Esophagus (tissue), 2 donors: ENCODE results near the gene FGGY. TPM values are rescaled to one million over a fixed set of nuclear protein-coding genes. Genes with fewer than 3 reads are reported as not detected.

Experiments
- H3K27ac ChIP-seq, 2 donors: one replicate each; pipeline ENCODE4 v1.5.1; 2013; ENCODE audit warnings: low read depth in 2 of 2, mild to moderate bottlenecking in 2 of 2, inconsistent platforms in 1 of 2, low read length in 1 of 2, moderate library complexity in 1 of 2
- H3K27me3 ChIP-seq, 2 donors: one replicate each; pipeline ENCODE4 v1.6.1; 2013; ENCODE audit warnings: low read length in 2 of 2, control low read depth in 1 of 2, mild to moderate bottlenecking in 1 of 2; ENCODE audit not compliant: insufficient read depth in 2 of 2, control insufficient read depth in 1 of 2
- H3K36me3 ChIP-seq, 2 donors: one replicate each; pipeline ENCODE4 v1.6.1; 2013; ENCODE audit warnings: low read length in 1 of 2; ENCODE audit not compliant: control insufficient read depth in 2 of 2, insufficient read depth in 2 of 2
- H3K4me1 ChIP-seq, 2 donors: one replicate each; pipeline ENCODE4 v1.6.1; 2013; ENCODE audit warnings: low read length in 1 of 2; ENCODE audit not compliant: control insufficient read depth in 2 of 2, insufficient read depth in 2 of 2
- H3K4me3 ChIP-seq, 2 donors: one replicate each; pipeline ENCODE4 v1.5.1; 2013; ENCODE audit warnings: low read length in 2 of 2, mild to moderate bottlenecking in 2 of 2, low read depth in 1 of 2, moderate library complexity in 1 of 2
- H3K9me3 ChIP-seq, 2 donors: one replicate each; pipeline ENCODE4 v1.6.1; 2013; ENCODE audit warnings: mild to moderate bottlenecking in 2 of 2, low read depth in 1 of 2, low read length in 1 of 2, moderate library complexity in 1 of 2; ENCODE audit not compliant: control insufficient read depth in 2 of 2, insufficient read depth in 1 of 2
- WGBS, 2 donors: extraction: QIAGEN DNeasy Blood & Tissue Kit; methylation state at CpG; one replicate each; pipeline ENCODE4 v1.1.7; 2013; 5-methylcytosine and 5-hydroxymethylcytosine counted together
- polyA plus RNA-seq, 2 donors: library from polyadenylated mRNA; stranded (reverse); fragments of 200-250 nt; gene quantifications; one replicate each; pipeline ENCODE4 v1.2.3, GENCODE V29; 2013
- donor health status: healthy with polysubstance abuse.
- donor health status: Bipolar disorder and iron deficiency.

Gene FGGY
- polyA plus RNA-seq, 2 donors = 2.4 to 4.4 TPM

DNA sequence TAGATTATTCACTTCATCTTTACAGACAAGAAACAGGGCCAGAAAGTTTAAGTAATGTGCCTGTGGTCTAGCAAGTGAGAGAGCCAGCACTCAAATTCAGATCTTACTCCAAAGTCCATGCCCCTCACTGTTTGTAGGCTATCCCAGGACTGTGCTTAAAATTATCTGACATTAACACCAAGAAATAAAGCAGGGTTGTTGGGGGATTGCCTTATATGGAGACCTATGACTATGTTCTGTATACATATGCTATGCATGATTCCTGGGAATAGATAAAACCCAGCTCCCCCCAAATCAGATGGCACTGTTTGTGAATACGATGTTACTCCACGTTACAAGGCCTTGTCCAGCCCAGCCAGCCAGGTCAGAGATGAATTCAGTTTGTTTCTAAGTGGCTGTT, 386.3 kb downstream of the FGGY start:
- Histone ChIP-seq H3K27me3 (no peaks in the 10 kb centered on the region), H3K36me3 (no peaks in the 10 kb centered on the region), H3K4me3 (no peak overlapping the region), H3K9me3 (no peaks in the 10 kb centered on the region), H3K4me1 (peaks cover 0 to 8% of the 10 kb centered on the region in 2 donors), H3K27ac (no peak overlapping the region)
- WGBS, 2 donors = 88 to 89% methylated on average over 2 of the region's 2 CpGs

DNA sequence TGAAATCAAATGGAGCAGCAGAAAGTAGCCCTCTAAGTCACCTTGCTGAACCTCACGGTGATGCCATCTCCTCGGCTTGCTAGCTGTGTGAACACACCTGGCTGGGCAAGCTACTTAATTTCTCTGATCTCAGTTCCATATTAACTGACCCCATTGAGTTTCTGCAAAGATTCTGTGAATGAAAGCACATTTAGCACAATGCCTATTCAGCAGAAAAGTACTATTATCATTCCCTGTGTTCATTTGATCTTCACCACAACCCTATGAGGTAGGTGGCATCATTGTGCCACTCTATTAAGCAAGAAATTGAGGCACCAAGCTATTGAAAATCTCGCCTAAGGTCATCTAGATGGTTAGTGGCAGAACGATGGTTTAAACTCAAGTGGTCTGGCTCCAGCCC, 387.8 kb downstream of the FGGY start:
- 94% methylated on average over 4 of the region's 4 CpGs for WGBS, 2 donors
- no peaks in the 10 kb centered on the region for H3K36me3 ChIP-seq
- H3K4me1 ChIP-seq = peaks cover 0 to 8% of the 10 kb centered on the region in 2 donors
- no peaks in the 10 kb centered on the region for H3K9me3 ChIP-seq
- peak overlapping the region; percentile 59 to 65 for H3K27ac ChIP-seq
- H3K4me3 ChIP-seq = no peak overlapping the region
- H3K27me3 ChIP-seq = no peaks in the 10 kb centered on the region

DNA sequence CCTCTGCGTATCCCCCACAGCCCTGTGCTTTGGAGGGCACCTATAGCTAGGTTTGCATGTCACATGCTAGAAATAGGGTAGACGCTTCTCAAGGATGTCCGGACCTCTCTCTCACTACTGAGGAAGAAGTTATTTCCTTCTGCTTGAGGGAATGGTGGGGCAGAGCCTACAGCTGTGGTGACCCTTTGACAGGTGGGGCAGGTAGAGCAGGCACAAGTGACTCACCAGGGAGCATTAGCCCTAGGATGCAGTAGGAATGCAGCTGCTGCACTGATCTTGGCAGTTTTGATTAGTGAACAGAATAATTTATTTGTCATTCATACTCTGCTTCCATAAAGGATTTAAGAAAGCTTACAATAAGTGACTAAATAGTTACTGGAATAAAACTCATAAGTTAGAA, 388.2 kb downstream of the FGGY start:
- Histone ChIP-seq H3K4me3 (no peak overlapping the region), H3K36me3 (no peaks in the 10 kb centered on the region), H3K4me1 (peaks cover 0 to 8% of the 10 kb centered on the region in 2 donors), H3K27me3 (no peaks in the 10 kb centered on the region), H3K9me3 (no peaks in the 10 kb centered on the region), H3K27ac (peak overlapping the region; percentile 59 to 65)
- 86 to 95% methylated on average over 3 of the region's 3 CpGs for WGBS, 2 donors

DNA sequence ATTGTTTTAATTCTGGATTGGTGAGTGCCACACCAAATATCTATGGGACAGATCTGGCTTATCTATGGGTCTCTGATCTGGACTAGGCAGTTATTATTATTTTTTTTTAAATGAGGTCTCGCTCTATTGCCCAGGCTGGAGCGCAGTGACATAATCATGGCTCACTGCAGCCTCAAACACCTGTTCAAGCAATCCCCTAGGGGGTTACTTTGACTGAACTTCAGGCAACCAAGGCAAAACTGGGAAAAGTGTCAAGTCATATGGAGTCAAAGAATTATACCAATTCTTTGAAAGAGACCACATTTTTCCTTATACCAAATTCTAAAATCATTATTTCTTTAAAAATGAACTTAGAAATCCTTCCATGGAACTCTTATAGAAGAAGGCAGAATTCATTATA, 388.8 kb downstream of the FGGY start:
- 74 to 92% methylated on average over 2 of the region's 2 CpGs for WGBS, 2 donors
- no peak overlapping the region for H3K27ac ChIP-seq
- no peak overlapping the region for H3K4me3 ChIP-seq
- H3K9me3 ChIP-seq = no peaks in the 10 kb centered on the region
- H3K36me3 ChIP-seq = no peaks in the 10 kb centered on the region
- peaks cover 0 to 8% of the 10 kb centered on the region in 2 donors for H3K4me1 ChIP-seq
- H3K27me3 ChIP-seq = no peaks in the 10 kb centered on the region

DNA sequence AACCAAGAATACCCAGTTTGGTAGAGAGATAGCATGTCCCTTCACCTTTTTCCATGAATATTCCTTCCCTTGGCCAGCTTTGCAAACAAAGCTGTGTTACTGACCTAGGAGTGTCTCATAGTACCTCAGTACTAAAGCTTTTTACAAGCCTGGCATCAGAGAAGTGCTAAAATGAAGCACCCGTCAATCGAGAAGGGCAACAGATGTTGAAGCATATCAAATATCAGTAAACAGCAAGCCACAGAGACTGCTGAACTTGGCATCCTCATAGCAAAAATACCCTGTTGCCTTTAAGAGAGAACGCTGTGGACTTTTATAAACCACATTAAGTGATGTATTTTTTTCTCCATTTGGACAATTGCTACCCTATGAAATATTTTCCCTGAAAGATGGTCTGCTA, 389.3 kb downstream of the FGGY start:
- H3K4me1 ChIP-seq = peaks cover 0 to 8% of the 10 kb centered on the region in 2 donors
- no peaks in the 10 kb centered on the region for H3K36me3 ChIP-seq
- no peak overlapping the region for H3K27ac ChIP-seq
- H3K4me3 ChIP-seq = no peak overlapping the region
- WGBS, 2 donors = 76% methylated on average over 3 of the region's 3 CpGs
- no peaks in the 10 kb centered on the region for H3K27me3 ChIP-seq
- H3K9me3 ChIP-seq = no peaks in the 10 kb centered on the region

DNA sequence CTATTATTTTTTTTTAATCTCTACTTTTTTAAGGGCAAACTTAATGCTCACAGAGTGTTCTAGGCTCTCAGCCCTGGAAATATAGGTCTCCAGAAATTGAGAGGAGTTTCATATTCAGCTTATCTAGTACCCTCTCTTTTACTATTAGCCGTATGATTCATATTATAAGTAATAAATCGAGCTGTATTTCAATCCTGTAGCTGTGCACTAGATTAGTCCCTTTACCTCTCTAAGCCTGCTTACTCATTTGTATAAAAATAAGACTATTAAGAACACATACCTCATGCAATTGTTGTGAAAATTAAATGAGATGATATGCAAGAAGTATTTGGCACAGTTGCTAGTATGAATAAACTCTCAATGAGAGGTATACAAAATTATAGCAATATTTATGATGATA, 389.7 kb downstream of the FGGY start:
- Histone ChIP-seq H3K4me3 (no peak overlapping the region), H3K4me1 (peaks cover 0 to 8% of the 10 kb centered on the region in 2 donors)
- 58 to 61% methylated on average over 2 of the region's 2 CpGs for WGBS, 2 donors

DNA sequence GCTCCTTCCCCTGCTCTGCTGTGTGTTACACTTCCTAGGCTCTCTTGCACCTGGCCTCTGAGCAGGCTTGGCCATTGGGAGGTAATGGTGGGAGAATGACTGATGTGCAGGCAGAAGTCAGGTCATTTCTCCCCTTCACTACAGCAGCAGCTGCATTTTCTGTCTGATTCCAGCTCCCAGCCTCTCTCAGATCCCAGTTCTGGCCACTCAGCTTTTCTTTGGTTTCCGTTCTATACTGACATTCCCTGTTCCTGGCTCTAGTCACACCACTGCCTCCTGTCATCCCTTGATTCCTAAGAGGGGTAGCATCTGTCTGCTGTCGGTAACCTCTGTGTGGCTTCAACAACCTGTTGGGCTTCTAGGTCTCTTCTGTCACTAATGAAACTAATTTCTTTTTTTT, 390.2 kb downstream of the FGGY start:
- 85 to 94% methylated on average over 2 of the region's 2 CpGs for WGBS, 2 donors
- Histone ChIP-seq H3K9me3 (no peaks in the 10 kb centered on the region), H3K27me3 (no peaks in the 10 kb centered on the region), H3K27ac (peak overlapping the region in 1 of 2 donors; percentile 7), H3K4me1 (peaks cover 0 to 8% of the 10 kb centered on the region in 2 donors), H3K4me3 (no peak overlapping the region), H3K36me3 (no peaks in the 10 kb centered on the region)

More for the DNA sequence above, 389.7 kb downstream of the FGGY start:
- H3K27me3 ChIP-seq = no peaks in the 10 kb centered on the region
- H3K27ac ChIP-seq = no peak overlapping the region
- no peaks in the 10 kb centered on the region for H3K9me3 ChIP-seq
- H3K36me3 ChIP-seq = no peaks in the 10 kb centered on the region

DNA sequence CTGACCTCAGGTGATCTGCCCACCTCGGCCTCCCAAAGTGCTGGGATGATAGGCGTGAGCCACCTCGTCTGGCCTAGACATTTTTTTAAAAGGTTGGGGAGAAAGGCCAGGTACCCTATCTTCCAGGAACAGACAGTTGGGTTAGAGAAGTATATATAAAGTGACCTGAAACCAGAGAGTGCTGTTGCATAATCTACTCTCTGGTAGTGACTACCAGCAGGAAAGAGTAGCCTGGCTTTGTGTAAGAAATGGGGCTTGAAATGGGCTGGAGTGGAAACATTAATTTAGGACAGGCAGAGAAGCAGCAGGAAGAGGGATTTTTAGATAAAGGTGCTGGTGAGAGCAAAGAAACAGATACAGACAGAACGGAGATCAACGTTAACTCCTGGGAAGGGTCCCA, 392.1 kb downstream of the FGGY start:
- WGBS, 2 donors = 91 to 92% methylated on average over 5 of the region's 5 CpGs
- Histone ChIP-seq H3K9me3 (no peaks in the 10 kb centered on the region), H3K4me1 (peaks cover 0 to 6% of the 10 kb centered on the region in 2 donors), H3K4me3 (no peak overlapping the region), H3K27ac (no peak overlapping the region), H3K27me3 (no peaks in the 10 kb centered on the region), H3K36me3 (no peaks in the 10 kb centered on the region)

DNA sequence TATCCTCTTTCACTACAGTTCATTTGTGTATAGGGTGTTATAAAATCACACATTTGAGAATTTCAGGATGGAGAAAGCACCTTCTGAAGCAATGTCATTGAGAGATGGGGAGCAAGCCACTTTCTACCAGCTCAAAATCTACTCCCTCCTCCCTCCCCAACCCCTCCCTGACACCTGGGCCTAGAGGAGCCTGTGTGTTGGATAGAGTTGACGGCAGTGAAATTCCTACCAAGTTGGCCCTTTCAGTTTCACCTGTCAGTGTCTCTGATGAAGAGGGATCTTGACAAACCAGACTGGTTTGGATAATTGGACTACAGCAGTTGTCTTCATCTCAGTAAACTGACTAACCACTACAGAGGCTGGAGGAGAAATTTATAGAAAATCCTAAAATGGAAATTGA, 392.8 kb downstream of the FGGY start:
- H3K4me3 ChIP-seq = no peak overlapping the region
- 64 to 79% methylated on average over 1 of the region's 1 CpG for WGBS, 2 donors
- no peaks in the 10 kb centered on the region for H3K36me3 ChIP-seq
- peaks cover 0 to 6% of the 10 kb centered on the region in 2 donors for H3K4me1 ChIP-seq
- H3K9me3 ChIP-seq = no peaks in the 10 kb centered on the region
- H3K27me3 ChIP-seq = no peaks in the 10 kb centered on the region
- H3K27ac ChIP-seq = peak overlapping the region in 1 of 2 donors; percentile 15

DNA sequence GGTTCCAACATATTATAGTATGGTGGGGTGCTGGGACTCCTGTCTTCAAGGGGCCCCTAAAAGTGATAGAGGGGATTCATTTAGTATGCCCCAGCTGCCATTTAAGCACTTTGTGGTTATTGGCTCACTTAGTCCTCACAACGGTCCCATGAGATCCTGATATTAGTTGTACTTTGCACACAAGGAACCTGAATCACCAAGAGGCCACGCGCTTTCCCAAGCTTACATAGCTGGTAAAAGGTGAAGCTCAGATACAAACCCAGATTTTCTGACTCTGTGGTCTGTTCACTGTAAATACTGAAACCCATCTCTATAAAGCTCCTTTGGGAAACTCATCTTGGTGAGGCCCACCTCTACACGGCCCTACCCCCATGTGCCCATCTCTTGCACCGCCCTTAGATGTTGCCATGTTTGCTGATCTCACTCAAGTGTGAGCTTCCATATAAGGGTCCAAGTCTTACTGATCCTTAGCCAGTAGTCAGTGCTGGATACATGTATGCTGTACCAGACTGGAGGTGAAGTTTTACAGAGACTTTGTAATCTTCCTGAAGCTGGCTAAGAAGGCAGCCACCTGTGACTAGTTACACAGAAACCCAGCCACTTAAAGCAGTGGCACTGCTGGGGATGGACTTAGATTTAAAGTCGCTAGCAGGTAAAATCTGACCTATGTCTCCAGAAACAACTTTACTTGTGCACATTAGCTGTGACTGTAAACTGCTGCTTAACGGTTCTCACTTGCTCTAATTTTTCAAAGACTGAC, 393.5 kb downstream of the FGGY start:
- H3K9me3 ChIP-seq = no peaks in the 10 kb centered on the region
- no peak overlapping the region for H3K4me3 ChIP-seq
- H3K4me1 ChIP-seq = peaks cover 0 to 6% of the 10 kb centered on the region in 2 donors
- WGBS, 2 donors = 88 to 94% methylated on average over 7 of the region's 7 CpGs
- peak overlapping the region in 1 of 2 donors; percentile 5 for H3K27ac ChIP-seq
- H3K27me3 ChIP-seq = no peaks in the 10 kb centered on the region
- no peaks in the 10 kb centered on the region for H3K36me3 ChIP-seq
